GM12875 (cell line): ENCODE measurements around the gene RFX1.

ENCODE experiments used
- H3K4me3 ChIP-seq: one replicate; pipeline ENCODE4 v1.5.1; 2011; ENCODE audit warnings: low read depth, low read length, control low read depth
- TF ChIP-seq, protein P1 (sequence below): IDR thresholded peaks from 2 replicates; pipeline ENCODE4 v1.5.1; 2011; ENCODE audit warnings: low read depth, mild to moderate bottlenecking, control low read depth, inconsistent platforms, low read length, moderate library complexity, borderline replicate concordance; ENCODE audit not compliant: insufficient read depth

RFX1 gene

DNA sequence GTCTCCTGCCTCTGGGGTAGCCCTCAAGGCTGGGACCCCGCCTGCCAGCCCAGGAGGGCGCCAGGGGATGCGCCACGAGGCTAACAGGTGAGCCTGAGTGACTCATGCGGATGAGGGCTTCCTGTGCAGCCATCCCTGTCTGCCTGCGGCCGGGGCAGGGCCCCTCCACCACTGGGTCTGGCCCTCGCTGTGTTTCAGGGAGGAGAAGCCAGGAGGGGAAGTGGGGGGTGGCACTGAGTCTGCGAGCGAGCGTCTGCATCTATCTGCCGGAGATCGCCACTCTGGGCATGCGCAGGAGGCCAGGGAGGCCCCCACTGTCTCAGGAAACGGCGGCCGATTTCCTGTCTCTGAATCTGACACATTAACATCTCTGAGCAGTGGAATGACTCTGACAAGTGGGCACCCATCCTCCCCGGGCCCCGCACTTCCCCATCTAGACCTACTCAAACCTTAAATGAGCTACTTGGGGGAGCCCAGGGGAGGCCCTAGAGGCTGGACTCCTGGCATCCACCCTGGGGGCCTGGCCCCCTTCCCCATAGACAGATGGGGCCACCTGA, 19.7 kb downstream of the RFX1 start:
- H3K4me3 ChIP-seq = peak overlapping the region; percentile 35
- TF ChIP-seq, protein P1, sequence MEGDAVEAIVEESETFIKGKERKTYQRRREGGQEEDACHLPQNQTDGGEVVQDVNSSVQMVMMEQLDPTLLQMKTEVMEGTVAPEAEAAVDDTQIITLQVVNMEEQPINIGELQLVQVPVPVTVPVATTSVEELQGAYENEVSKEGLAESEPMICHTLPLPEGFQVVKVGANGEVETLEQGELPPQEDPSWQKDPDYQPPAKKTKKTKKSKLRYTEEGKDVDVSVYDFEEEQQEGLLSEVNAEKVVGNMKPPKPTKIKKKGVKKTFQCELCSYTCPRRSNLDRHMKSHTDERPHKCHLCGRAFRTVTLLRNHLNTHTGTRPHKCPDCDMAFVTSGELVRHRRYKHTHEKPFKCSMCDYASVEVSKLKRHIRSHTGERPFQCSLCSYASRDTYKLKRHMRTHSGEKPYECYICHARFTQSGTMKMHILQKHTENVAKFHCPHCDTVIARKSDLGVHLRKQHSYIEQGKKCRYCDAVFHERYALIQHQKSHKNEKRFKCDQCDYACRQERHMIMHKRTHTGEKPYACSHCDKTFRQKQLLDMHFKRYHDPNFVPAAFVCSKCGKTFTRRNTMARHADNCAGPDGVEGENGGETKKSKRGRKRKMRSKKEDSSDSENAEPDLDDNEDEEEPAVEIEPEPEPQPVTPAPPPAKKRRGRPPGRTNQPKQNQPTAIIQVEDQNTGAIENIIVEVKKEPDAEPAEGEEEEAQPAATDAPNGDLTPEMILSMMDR = no peak

DNA sequence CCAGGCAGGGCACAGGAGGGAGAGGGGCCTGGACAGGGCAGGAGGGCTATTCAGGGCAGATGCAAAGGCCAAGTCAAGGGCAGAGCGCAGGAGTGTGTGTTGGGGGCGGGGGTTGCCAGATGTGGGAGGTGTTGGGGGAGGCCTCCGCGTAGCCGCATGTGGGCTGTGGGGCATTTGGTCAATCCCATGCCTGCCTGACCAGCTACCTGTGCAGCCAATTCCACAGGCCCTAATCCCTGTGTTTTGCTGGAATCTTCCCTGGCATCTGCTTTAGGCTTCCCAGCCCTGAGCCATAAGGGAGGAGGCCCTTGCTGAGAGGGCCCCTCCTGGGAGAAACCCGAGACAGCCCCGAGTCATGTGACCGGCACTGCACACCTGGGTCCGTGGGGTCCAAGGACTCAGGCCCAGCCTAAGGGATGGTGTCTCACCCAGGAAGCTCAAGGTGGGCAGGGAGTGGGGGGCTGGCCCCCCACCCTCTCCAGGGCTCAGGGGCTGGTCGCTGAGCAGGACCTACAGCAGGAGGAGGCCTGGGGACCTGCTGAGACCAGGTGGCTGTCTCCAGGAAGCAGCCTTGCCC, 20.3 kb downstream of the RFX1 start:
- TF ChIP-seq, protein P1 = no peak
- peak overlapping the region; percentile 26 for H3K4me3 ChIP-seq

DNA sequence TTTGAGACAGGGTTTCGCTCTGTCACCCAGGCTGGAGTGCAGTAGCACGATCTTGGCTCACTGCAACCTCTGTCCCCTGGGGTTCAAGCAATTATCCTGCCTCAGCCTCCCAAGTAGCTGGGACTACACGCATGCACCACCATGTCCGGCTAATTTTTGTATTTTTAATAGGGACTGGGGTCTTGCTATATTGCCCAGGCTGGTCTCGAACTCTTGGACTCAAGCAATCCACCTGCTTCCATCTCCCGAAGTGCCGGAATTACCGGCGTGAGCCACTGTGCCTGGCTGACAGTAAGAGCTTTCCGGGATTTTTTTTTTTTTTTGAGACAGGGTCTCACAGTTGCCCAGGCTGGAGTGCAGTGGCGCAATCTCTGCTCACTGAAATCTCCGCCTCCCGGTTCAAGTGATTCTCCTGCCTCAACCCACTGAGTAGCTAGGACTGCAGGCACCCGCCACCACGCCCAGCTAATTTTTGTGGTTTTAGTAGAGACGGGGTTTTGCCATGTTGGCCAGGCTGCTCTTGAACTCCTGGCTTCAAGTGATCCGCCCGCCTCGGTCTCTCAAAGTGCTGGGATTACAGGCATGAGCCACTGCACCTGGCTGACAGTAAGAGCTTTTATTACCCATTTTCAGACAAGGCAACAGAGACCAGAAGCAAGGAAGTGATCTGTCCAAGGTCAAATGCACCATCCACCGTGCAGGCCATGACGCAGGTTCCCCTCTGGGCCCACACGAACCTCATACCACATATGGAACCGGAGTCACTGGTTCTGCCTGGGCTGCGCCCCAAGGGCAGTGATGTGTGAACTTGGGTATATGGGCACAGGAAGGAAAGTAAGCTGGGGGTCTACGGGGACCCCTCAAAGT, 21.0 kb downstream of the RFX1 start:
- H3K4me3 ChIP-seq = no peak overlapping the region
- TF ChIP-seq, protein P1 = no peak

DNA sequence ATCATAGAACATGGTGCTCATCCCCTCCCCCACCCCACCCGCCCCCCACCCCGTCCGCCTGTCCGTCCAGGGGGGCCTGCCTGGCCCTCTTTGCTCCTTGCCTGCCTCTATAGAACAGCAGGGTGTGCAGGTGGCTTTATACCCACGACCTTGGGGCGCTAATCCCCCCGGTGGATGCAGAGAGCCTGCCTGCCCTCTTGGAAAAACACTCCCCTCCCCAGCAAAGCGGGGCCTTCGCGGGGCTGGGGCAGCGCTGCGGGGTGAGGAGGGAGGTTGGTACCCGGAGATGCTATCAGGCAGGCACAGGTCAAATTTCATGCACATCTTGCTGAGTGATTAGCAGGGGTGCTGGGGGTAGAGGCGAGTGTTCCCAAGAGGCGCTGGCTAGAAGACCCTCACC, 21.9 kb downstream of the RFX1 start:
- H3K4me3 ChIP-seq = no peak overlapping the region

DNA sequence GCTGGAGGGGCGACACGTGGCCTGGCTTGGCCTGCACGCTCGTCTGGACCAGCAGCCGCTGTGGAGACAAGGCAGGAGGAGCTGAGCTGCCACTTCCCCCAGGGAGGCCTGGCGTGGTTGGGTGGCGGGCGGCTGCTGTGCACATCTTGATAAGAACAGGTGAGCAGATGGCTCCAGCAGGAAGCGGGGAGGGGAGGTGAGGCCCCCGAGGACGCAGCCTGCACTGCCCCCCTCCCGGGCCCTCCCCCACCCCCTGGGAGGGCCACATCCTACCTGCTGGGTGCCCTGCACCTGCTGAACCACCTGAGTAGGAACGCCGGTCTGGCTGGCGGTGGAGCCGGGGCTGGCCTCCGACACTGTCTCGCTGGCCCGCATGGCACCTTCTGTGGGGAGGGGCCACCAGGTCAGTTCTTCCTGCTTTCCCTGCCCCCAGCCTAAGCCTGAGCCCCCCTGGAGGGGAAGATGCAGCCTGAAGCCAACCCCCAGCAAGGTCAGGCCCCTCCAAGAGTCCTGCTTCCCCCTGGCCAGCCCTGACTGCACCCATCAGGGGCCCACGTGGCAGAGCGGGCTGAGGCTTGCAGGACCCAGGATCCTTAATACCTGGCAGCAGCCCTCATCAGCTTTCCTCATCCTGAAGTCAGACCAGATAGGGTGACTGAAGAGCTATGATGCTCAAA, 22.8 kb downstream of the RFX1 start:
- TF ChIP-seq, protein P1 = no peak
- H3K4me3 ChIP-seq = no peak overlapping the region

More for the DNA sequence above, 21.9 kb downstream of the RFX1 start:
- TF ChIP-seq, protein P1 = no peak

DNA sequence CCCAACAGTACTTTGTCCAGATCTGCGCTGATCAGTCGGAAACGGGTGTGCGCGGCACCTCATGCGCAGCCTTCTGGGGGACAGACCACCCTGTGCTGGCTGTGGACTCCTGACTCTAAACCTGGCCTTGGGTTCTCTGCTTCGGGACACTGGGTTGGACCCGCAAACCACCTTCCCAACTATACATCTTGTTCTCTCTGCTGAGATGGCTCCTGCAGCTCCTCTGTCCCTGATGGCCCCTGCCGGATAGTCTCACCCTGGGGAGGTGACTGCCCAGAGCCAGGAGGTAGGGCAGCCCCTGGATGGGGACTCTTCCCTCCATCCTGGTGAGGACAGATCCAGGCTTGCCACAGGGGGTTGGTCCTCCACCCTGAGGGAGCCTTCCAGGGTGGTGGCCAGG, 23.3 kb downstream of the RFX1 start:
- TF ChIP-seq, protein P1 = no peak
- no peak overlapping the region for H3K4me3 ChIP-seq
